Renal cortical epithelial cell (primary cell): ENCODE measurements around the gene CFAP97. TPM values are rescaled to one million over a fixed set of nuclear protein-coding genes. Genes with fewer than 3 reads are reported as not detected.

ENCODE experiments used
- DNase-seq: peaks from one replicate; pipeline ENCODE4 v3.0.0-alpha.2; 2011; ENCODE audit warnings: low read depth
- total RNA-seq: library from RNA; depleted of rRNA; stranded (reverse); fragments of >200 nt; gene quantifications from 2 replicates; pipeline ENCODE4 v1.2.3, GENCODE V29; 2014

The CFAP97 gene
- total RNA-seq, 1 donor from 2014 or later = 38.9 TPM

GRCh38 chr4:185109736-185110135 lies 94.1 kb downstream of the CFAP97 start:
- no peak for DNase-seq

Other genes starting within 250 kb of the CFAP97 start
- not detected in 2 replicates for gene HELT, start 185.5 kb downstream of the CFAP97 start, total RNA-seq
- gene SLC25A4, start 60.7 kb downstream of the CFAP97 start, total RNA-seq = 25.7 and 30.9 TPM in 2 replicates
- 33.2 and 40.3 TPM in 2 replicates for gene SNX25, start 5.6 kb upstream of the CFAP97 start, total RNA-seq
- 1.3 TPM in 1 of 2 replicates, not detected in the other for gene LRP2BP, start 191.9 kb upstream of the CFAP97 start, total RNA-seq
- gene ANKRD37, start 192.8 kb upstream of the CFAP97 start, total RNA-seq = 4.9 and 10.6 TPM in 2 replicates
- gene UFSP2, start 222.0 kb upstream of the CFAP97 start, total RNA-seq = 39.6 and 48.8 TPM in 2 replicates